IMR-90 (cell line): ENCODE data around the gene APPBP2. TPM values are rescaled to one million over a fixed set of nuclear protein-coding genes. Genes with fewer than 3 reads are reported as not detected.

Source experiments
- ATAC-seq: fragments of 200-7000 bp; cut with Tn5 transposase; 2 replicates; pipeline ENCODE4 v1.9.1; 2020; ENCODE audit warnings: low read depth, mild to moderate bottlenecking, moderate library complexity
- BruUV-seq: library from RNA; stranded (reverse); fragments of 400-500 nt; replicated peaks from 2 replicates; lab custom pipeline; 2021; lab: Mats Ljungman, UMichigan
- CTCF ChIA-PET: fragments of 300-600 bp; formaldehyde crosslinking; extraction: SDS; loops from one replicate; lab custom pipeline; 2021; ENCODE audit warnings: antibody characterized with exemption; lab: Yijun Ruan, JAX
- POLR2A ChIA-PET: fragments of 300-600 bp; sonication (Branson Sonifier 250); formaldehyde crosslinking; loops from one replicate; lab custom pipeline; 2022; ENCODE audit warnings: antibody characterized with exemption; ENCODE audit not compliant: unreplicated experiment; lab: Charles Lee
- DNase-seq: peaks from one replicate; pipeline ENCODE4 v3.0.0; 2013
- H2AFZ ChIP-seq: replicated peaks from 2 replicates; pipeline ENCODE3; 2013; ENCODE audit warnings: low read length, mild to moderate bottlenecking; ENCODE audit not compliant: poor library complexity
- H2AK5ac ChIP-seq: 2 replicates; pipeline ENCODE4 v1.6.1; 2013; ENCODE audit warnings: low read depth, low read length, inconsistent platforms
- H2AK9ac ChIP-seq: replicated peaks from 2 replicates; pipeline ENCODE3; 2013; ENCODE audit warnings: mild to moderate bottlenecking, low read depth, low read length, moderate library complexity; ENCODE audit not compliant: poor library complexity
- H2BK120ac ChIP-seq: 2 replicates; pipeline ENCODE4 v1.6.1; 2013; ENCODE audit warnings: low read depth, low read length, inconsistent platforms
- H2BK15ac ChIP-seq: 3 replicates; pipeline ENCODE4 v1.6.1; 2013; ENCODE audit warnings: low read depth, low read length, inconsistent platforms
- H2BK20ac ChIP-seq: 2 replicates; pipeline ENCODE4 v1.6.1; 2013; ENCODE audit warnings: low read depth, mild to moderate bottlenecking, inconsistent platforms, low read length, moderate library complexity
- H2BK5ac ChIP-seq: 2 replicates; pipeline ENCODE4 v1.6.1; 2013; ENCODE audit warnings: mild to moderate bottlenecking, low read depth, low read length, inconsistent platforms; ENCODE audit not compliant: poor library complexity, severe bottlenecking
- H3K14ac ChIP-seq: replicated peaks from 2 replicates; pipeline ENCODE4 v1.6.1; 2013; ENCODE audit warnings: low read depth, low read length, inconsistent platforms
- H3K18ac ChIP-seq: 2 replicates; pipeline ENCODE4 v1.6.1; 2013; ENCODE audit warnings: low read depth, low read length, control low read depth
- H3K23ac ChIP-seq: 2 replicates; pipeline ENCODE4 v1.6.1; 2013; ENCODE audit warnings: low read depth, low read length, inconsistent platforms
- H3K27ac ChIP-seq: 2 replicates; pipeline ENCODE4 v1.5.1; 2013; ENCODE audit warnings: mild to moderate bottlenecking, control low read depth, low read length; ENCODE audit not compliant: insufficient read depth
- H3K27me3 ChIP-seq: 2 replicates; pipeline ENCODE4 v1.6.1; 2013; ENCODE audit warnings: low read length; ENCODE audit not compliant: control insufficient read depth, insufficient read depth
- H3K36me3 ChIP-seq: 2 replicates; pipeline ENCODE4 v1.6.1; 2013; ENCODE audit warnings: low read length, mixed read lengths; ENCODE audit not compliant: control insufficient read depth, insufficient read depth
- H3K4ac ChIP-seq: 2 replicates; pipeline ENCODE4 v1.6.1; 2013; ENCODE audit warnings: low read depth, low read length, inconsistent platforms
- H3K4me1 ChIP-seq: 2 replicates; pipeline ENCODE4 v1.6.1; 2013; ENCODE audit warnings: low read length, mixed read lengths; ENCODE audit not compliant: control insufficient read depth, insufficient read depth
- H3K4me2 ChIP-seq: 2 replicates; pipeline ENCODE4 v1.6.1; 2013; ENCODE audit warnings: low read depth, mild to moderate bottlenecking, control low read depth, low read length, moderate library complexity
- H3K4me3 ChIP-seq: 2 replicates; pipeline ENCODE4 v1.5.1; 2013; ENCODE audit warnings: low read depth, mild to moderate bottlenecking, control low read depth, low read length, moderate library complexity; ENCODE audit not compliant: insufficient read depth
- H3K56ac ChIP-seq: 2 replicates; pipeline ENCODE4 v1.6.1; 2013; ENCODE audit warnings: low read length, inconsistent platforms; ENCODE audit not compliant: insufficient read depth; ENCODE audit errors: extremely low read depth
- H3K79me1 ChIP-seq, 2 experiments: 2 replicates each; pipeline ENCODE4 v1.6.1; 2013; ENCODE audit warnings: low read length in 2 of 2, inconsistent platforms in 1 of 2, low read depth in 1 of 2
- H3K9ac ChIP-seq: 2 replicates; pipeline ENCODE4 v1.6.1; 2013; ENCODE audit warnings: low read depth, low read length, control low read depth
- H3K9me1 ChIP-seq: 2 replicates; pipeline ENCODE4 v1.6.1; 2013; ENCODE audit warnings: low read length, inconsistent platforms; ENCODE audit not compliant: insufficient read depth
- H3K9me3 ChIP-seq: 2 replicates; pipeline ENCODE4 v1.6.1; 2013; ENCODE audit warnings: low read length; ENCODE audit not compliant: control insufficient read depth, insufficient read depth
- H4K20me1 ChIP-seq: 2 replicates; pipeline ENCODE4 v1.6.1; 2013; ENCODE audit warnings: low read length, inconsistent platforms; ENCODE audit not compliant: insufficient read depth
- H4K5ac ChIP-seq: 2 replicates; pipeline ENCODE4 v1.6.1; 2013; ENCODE audit warnings: mild to moderate bottlenecking, low read depth, low read length, control low read depth
- H4K8ac ChIP-seq, 2 experiments: 2 replicates each; pipeline ENCODE4 v1.6.1; 2013; ENCODE audit warnings: low read depth in 2 of 2, low read length in 2 of 2, control low read depth in 1 of 2, inconsistent platforms in 1 of 2
- H4K91ac ChIP-seq: 2 replicates; pipeline ENCODE4 v1.6.1; 2013; ENCODE audit warnings: low read depth, low read length, inconsistent platforms; ENCODE audit not compliant: insufficient read depth
- CEBPB ChIP-seq: IDR thresholded peaks from 2 replicates; pipeline ENCODE4 v1.6.1; 2012; ENCODE audit warnings: low read depth, low read length, improper control_type of control experiment
- CHD1 ChIP-seq: IDR thresholded peaks from 2 replicates; pipeline ENCODE4 v1.6.1; 2012; ENCODE audit warnings: low read depth, low read length, improper control_type of control experiment
- ELK1 ChIP-seq: fragments of 150-350 bp; IDR thresholded peaks from 2 replicates; pipeline ENCODE4 v1.6.1; 2016; ENCODE audit warnings: low read depth, mild to moderate bottlenecking, low read length, moderate library complexity, borderline replicate concordance
- MAZ ChIP-seq: IDR thresholded peaks from 2 replicates; pipeline ENCODE4 v1.6.1; 2012; ENCODE audit warnings: low read depth, mild to moderate bottlenecking, low read length, improper control_type of control experiment, moderate library complexity, borderline replicate concordance
- POLR2A ChIP-seq: IDR thresholded peaks from 2 replicates; pipeline ENCODE4 v1.6.1; 2012; ENCODE audit warnings: mild to moderate bottlenecking, low read depth, low read length
- RAD21 ChIP-seq: IDR thresholded peaks from 2 replicates; pipeline ENCODE4 v1.6.1; 2012; ENCODE audit warnings: low read length, improper control_type of control experiment
- RCOR1 ChIP-seq: IDR thresholded peaks from 2 replicates; pipeline ENCODE4 v1.6.1; 2012; ENCODE audit warnings: mild to moderate bottlenecking, low read length, improper control_type of control experiment; ENCODE audit not compliant: insufficient replicate concordance
- RFX5 ChIP-seq: IDR thresholded peaks from 2 replicates; pipeline ENCODE4 v1.8.0; 2012; ENCODE audit warnings: low read depth, mild to moderate bottlenecking, low read length, moderate library complexity
- SMC3 ChIP-seq: fragments of 150-350 bp; IDR thresholded peaks from 2 replicates; pipeline ENCODE4 v1.6.1; 2016; ENCODE audit warnings: low read depth, mild to moderate bottlenecking, antibody characterized with exemption, low read length, moderate library complexity
- WGBS, 2 experiments: methylation state at CpG; one replicate each; pipeline versions ENCODE4 v1.1.5 to v1.1.7; 2013; ENCODE audit warnings: missing lambda C conversion rate in 2 of 2; ENCODE audit not compliant: insufficient read length in 1 of 2; ENCODE audit errors: extremely low coverage in 2 of 2; 5-methylcytosine and 5-hydroxymethylcytosine counted together
- dilution Hi-C: fragments of 300-500 bp; cut with HindIII; formaldehyde crosslinking; loops from one replicate; pipeline ENCODE4 v1.14.3; 2018; ENCODE audit warnings: low sequenced_read_pairs; ENCODE audit not compliant: unreplicated experiment
- in situ Hi-C: fragments of 300-500 bp; cut with MboI; formaldehyde crosslinking; loops from 3 replicates; pipeline ENCODE4 v1.14.3; 2019; ENCODE audit warnings: low sequenced_read_pairs, inconsistent platforms, mixed read lengths
- intact Hi-C: fragments of 100-400 bp; cut with micrococcal nuclease; formaldehyde crosslinking; loops from 2 replicates; pipeline ENCODE4 v1.10.0; 2022
- polyA plus RNA-seq, 3 experiments: library from polyadenylated mRNA; depleted of rRNA; stranded (reverse); fragments of >200 nt; gene quantifications; 2 replicates each; pipeline ENCODE4 v1.2.3, GENCODE V29; 2012; ENCODE audit warnings: low replicate concordance in 1 of 3
- total RNA-seq: library from RNA; depleted of rRNA; stranded (reverse); fragments of >200 nt; gene quantifications from 2 replicates; pipeline ENCODE4 v1.2.3, GENCODE V29; 2012

The APPBP2 gene
- total and polyA plus RNA-seq, 2 of the 4 experiments (the other 2 are of a cell fraction), result 12.3 to 93.9 TPM

- H2BK120ac ChIP-seq, result no peak overlapping the region
- H3K9ac ChIP-seq, result no peak overlapping the region
- no peak overlapping the region for H4K5ac ChIP-seq
- H4K91ac ChIP-seq, result no peak overlapping the region
- ATAC-seq (no peak), DNase-seq (no peak)
- H3K4me1 ChIP-seq, result peaks cover 6% of the 10 kb centered on the region; the same call in 1 of the 2 replicates
- H4K8ac ChIP-seq, result no peak overlapping the region
- H3K27me3 ChIP-seq, result no peaks in the 10 kb centered on the region
- no peaks in the 10 kb centered on the region for H3K9me3 ChIP-seq
- intact Hi-C loops, result no loop called here
- H2AK5ac ChIP-seq, result no peak overlapping the region
- H3K9me1 ChIP-seq, result no peaks in the 10 kb centered on the region
- H3K18ac ChIP-seq, result no peak overlapping the region
- H3K23ac ChIP-seq, result no peak overlapping the region
- H3K4ac ChIP-seq, result no peak overlapping the region
- POLR2A ChIA-PET, result no interaction called here
- in situ Hi-C loops, result no loop called here
- no peak overlapping the region for H2BK20ac ChIP-seq
- no peak overlapping the region for H2AK9ac ChIP-seq
- no TSS peak for BruUV-seq
- CTCF ChIA-PET, result no interaction called here
- no peak overlapping the region for H3K4me2 ChIP-seq
- WGBS, 2 experiments, result no CpG with 5 or more reads among the region's 1 CpG
- H2BK5ac ChIP-seq, result no peak overlapping the region
- no peak overlapping the region for H3K14ac ChIP-seq
- TF ChIP-seq POLR2A (no peak), RAD21 (no peak), ELK1 (no peak), RFX5 (no peak), CEBPB (no peak), CHD1 (no peak), MAZ (no peak), RCOR1 (no peak), SMC3 (no peak)
- peaks cover 46% of the 10 kb centered on the region for H3K36me3 ChIP-seq
- H3K4me3 ChIP-seq, result no peak overlapping the region
- H3K27ac ChIP-seq, result no peak overlapping the region
- H2BK15ac ChIP-seq, result no peak overlapping the region
- no peaks in the 10 kb centered on the region for H4K20me1 ChIP-seq
- no peak overlapping the region for H3K56ac ChIP-seq
- dilution Hi-C loops, result no loop called here
- peaks cover 30 to 39% of the 10 kb centered on the region in 2 experiments for H3K79me1 ChIP-seq
- no peak overlapping the region for H2AFZ ChIP-seq
Measured at GRCh38 chr17:60464343-60464742, 61.7 kb downstream of the APPBP2 start.
